NCI-H69 (cell line): Measurements from ENCODE around the gene MET.
"Not testable (repeated sequence)": the region's sequence is repeated elsewhere in the genome, so short reads cannot be mapped to it uniquely, and the experiment has no call there.

Experiments
- DNase-seq: peaks from one replicate; lab custom pipeline; 2025; lab: John Stamatoyannopoulos, UW

MET gene

DNA sequence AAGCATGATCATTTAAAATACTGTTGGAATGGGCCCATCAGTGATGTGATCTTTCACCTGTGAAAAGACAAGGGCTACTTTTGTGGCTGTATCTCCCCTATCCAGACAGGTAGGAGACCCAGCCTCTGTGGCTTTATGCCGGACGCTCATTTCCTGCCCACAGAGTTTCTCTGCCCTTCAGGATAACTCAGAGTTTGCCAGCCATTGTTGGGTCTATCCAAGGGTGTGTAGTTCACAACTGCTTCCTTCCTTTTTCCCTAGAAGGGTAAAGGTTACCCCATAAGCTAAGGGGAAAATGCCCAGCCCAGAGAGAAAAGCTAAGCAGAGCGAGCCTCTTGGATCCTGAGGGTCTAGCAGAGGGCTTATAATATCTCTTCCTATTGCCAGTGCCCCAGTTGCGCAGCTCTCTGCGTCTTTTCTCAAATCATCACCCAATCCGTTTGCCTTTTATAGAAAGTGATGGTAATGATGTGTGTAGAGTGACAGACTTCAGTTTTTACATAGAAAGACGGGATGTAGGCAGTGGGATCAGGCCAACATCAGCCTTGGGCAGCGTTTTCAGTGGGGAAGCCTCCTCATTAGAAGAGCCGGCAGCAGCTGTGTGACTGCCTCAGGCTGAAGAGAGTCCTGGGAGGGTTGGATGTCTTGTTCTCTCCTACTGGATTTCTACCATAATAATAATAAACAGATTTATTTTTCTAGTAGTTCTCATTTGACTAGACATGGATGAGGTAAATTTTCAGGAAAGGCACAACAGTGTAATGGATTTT lies 80.5 kb downstream of the MET start:
- no peak for DNase-seq

GRCh38 chr7:116753130-116753529 lies 81.1 kb downstream of the MET start:
- no peak for DNase-seq

DNA sequence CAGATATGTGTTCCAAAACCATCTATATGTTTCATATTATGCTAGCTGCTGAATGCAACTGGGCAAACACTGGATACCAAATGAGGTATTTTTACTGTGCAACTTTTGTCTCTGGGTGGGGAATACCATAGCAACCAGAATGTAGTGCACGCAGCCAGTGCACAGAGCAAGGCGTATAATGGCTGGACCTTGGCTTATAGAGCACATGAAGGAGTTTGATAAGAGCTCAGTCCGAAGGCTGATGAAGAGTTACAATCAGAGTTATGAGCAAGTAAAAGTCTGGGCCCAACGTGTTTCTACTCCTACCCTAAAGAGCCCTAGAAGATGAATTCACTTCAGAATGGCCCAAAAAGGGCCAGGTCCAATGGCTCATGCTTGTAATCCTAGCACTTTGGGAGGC lies 82.2 kb downstream of the MET start:
- DNase-seq, result no peak

- DNase-seq, result no peak
Observed at GRCh38 chr7:116757283-116757682, 85.3 kb downstream of the MET start.

- DNase-seq, result not testable (repeated sequence)
Observed at GRCh38 chr7:116759642-116760041, 87.6 kb downstream of the MET start.

GRCh38 chr7:116762971-116763370 lies 91.0 kb downstream of the MET start:
- peak; percentile 69 for DNase-seq

- no peak for DNase-seq
Observed at GRCh38 chr7:116763647-116764046, 91.7 kb downstream of the MET start.

DNA sequence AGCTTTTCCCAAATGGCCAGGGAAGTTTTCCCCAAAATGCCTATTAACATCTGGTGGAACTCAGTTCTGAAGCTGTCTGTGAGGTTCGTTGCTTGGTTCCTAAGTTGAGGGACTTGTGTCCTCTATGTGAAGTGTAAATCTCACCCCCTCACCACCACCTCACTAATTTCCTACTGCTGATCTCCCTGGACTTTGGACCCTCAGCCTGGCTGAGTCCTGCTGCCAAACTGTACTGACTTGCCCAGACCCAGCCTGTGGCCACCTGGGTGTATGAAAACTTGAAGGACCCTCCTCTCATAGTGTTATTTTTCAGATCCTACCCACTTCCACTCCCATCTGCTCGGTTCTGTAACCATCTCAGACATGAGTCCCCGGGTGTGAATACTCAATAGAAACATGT lies 94.9 kb downstream of the MET start:
- DNase-seq, result no peak

- DNase-seq, result no peak
Observed at GRCh38 chr7:116769546-116769945, 97.5 kb downstream of the MET start.

GRCh38 chr7:116770941-116771340 lies 98.9 kb downstream of the MET start:
- no peak for DNase-seq

DNA sequence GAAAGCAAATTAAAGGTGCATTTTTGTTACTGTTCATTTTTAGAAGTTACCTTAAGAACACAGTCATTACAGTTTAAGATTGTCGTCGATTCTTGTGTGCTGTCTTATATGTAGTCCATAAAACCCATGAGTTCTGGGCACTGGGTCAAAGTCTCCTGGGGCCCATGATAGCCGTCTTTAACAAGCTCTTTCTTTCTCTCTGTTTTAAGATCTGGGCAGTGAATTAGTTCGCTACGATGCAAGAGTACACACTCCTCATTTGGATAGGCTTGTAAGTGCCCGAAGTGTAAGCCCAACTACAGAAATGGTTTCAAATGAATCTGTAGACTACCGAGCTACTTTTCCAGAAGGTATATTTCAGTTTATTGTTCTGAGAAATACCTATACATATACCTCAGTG lies 99.6 kb downstream of the MET start:
- no peak for DNase-seq

GRCh38 chr7:116772423-116772863 lies 100.4 kb downstream of the MET start:
- no peak for DNase-seq

GRCh38 chr7:116772926-116773749 lies 101.1 kb downstream of the MET start:
- DNase-seq, result no peak

DNA sequence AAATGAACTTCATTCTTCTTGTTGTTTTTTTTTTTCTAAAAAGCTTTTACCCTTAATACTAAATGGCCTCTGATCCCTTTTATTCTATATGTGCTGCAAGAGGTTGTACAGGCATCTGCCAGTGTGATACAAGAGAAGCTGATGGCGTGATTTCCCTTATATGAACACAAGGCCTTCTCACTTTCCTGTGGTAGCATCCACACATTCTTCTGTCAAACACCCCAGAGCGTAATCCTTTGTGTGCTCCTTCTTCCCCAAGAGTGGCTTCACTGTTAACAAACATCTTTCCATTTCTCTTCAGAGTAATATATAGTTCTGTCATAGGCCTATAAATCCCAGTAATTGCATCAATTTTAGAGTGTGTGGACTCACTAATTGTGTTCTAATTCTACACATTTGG lies 104.0 kb downstream of the MET start:
- DNase-seq, result peak; percentile 60

- DNase-seq, result peak; percentile 80
Observed at GRCh38 chr7:116776610-116777289, 104.8 kb downstream of the MET start.

- peak; percentile 52 for DNase-seq
Observed at GRCh38 chr7:116777651-116778281, 105.8 kb downstream of the MET start.

- DNase-seq, result no peak
Observed at GRCh38 chr7:116779216-116779615, 107.2 kb downstream of the MET start.

DNA sequence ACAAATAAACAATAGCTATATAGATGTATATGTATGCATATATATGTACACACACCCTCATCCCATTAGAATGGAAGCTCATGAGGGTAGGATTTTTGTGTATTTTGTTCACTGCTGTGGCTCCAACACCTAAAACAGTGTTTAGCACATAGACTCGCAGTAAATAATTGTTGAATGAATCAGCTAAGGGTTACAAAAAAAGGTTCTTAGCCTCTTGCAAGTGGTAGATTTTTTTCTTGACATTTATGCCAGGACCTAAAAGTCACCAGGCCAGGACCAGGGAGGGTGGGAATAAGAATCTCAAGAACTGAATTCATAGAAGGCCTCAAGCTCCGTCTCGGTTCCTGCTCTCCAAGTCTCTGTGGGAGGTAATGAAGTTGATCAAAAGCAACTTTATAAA lies 107.9 kb downstream of the MET start:
- no peak for DNase-seq

DNA sequence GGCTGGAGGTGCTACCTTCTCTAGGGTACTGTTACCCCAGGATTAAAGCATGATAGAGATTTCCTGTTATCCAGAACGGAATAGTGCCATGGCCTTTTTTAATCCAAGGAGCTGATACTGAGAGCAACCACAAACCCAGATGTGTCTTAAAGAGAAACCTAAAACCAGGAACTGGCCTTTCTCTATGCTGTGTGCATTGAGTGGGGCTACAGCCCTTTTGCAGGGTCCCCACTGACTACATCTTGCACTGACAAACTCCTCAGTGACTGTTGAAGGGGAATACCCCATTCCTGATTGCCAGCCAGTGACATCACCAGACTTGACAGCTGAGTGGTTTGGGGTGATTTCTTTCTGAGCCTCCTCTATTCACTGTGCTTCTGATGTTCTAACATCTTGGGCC lies 108.5 kb downstream of the MET start:
- DNase-seq, result no peak

DNA sequence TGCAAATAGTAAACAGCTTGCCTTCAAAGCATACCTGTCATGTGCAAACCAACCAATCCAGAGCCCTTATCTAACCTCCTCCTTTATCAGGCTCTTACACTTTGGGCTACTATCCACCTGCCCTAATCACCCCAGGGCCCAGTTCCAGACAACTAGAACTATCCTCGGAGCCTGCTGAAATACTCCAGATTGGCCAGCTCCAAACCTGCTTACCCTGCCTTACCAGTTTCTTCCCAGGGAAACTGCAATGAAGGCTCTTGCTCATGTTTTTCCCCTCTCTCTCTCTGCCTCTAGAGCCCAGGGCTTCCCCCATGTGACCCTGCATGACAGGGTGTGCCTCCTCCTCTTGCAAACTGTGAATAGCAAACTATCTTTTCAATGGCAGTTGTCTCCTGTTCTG lies 109.0 kb downstream of the MET start:
- no peak for DNase-seq

- no peak for DNase-seq
Observed at GRCh38 chr7:116781584-116781983, 109.6 kb downstream of the MET start.

DNA sequence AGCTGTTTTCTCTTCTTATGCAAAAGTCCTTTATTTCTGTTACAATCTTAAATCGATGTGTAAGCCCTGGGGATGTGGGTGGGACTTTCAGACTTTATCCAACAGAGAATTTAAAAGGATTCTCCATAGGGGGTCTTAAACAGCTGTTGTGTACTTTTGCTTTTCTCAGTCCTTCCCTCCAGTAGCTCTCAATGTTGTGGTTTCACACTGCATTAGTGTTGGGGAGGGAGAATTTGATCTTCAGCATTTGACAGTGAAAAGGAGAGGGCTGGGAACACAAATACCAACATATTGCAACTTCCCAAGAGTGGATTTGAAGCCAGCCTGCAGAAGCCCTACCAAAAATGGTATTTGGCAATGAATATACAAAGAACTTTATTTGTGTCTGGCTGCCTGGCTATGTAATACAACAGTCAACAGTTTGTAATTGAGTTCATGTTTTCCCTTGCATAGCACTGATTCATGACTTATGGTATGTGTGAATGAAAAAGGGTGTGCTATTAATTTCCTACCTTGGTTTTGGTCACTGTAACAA lies 110.2 kb downstream of the MET start:
- peak; percentile 93 for DNase-seq
